WTC11 (cell line): ENCODE results near the gene BRSK2. TPM values are rescaled to one million over a fixed set of nuclear protein-coding genes. Genes with fewer than 3 reads are reported as not detected.

Source experiments
- ATAC-seq: fragments of 200-7000 bp; cut with Tn5 transposase; 2 replicates; pipeline ENCODE4 v1.10.0; 2021; ENCODE audit warnings: mild to moderate bottlenecking, moderate library complexity
- Bru-seq: library from RNA; stranded (reverse); fragments of 400-500 nt; gene quantifications from one replicate; lab custom pipeline; 2021; lab: Mats Ljungman, UMichigan
- CTCF ChIA-PET: fragments of 300-600 bp; sonication (Branson Sonifier 250); formaldehyde crosslinking; loops from one replicate; lab custom pipeline; 2021; ENCODE audit warnings: antibody characterized with exemption; lab: Charles Lee
- POLR2A ChIA-PET: fragments of 350-600 bp; sonication (Branson Sonifier 250); formaldehyde crosslinking; loops from one replicate; lab custom pipeline; 2021; ENCODE audit warnings: antibody characterized with exemption; lab: Charles Lee
- DNase-seq: peaks from one replicate; pipeline ENCODE4 v3.0.0; 2021; ENCODE audit warnings: low spot score
- H3K27ac Mint-ChIP-seq: 2 replicates; pipeline ENCODE4 v1.8.0; 2021; ENCODE audit warnings: mixed read lengths
- H3K27me3 Mint-ChIP-seq: 2 replicates; pipeline ENCODE4 v1.8.0; 2021; ENCODE audit warnings: low read depth, mild to moderate bottlenecking, moderate library complexity, mixed read lengths
- H3K36me3 Mint-ChIP-seq: 2 replicates; pipeline ENCODE4 v1.8.0; 2021; ENCODE audit warnings: mixed read lengths
- H3K4me1 Mint-ChIP-seq: 2 replicates; pipeline ENCODE4 v1.8.0; 2022; ENCODE audit warnings: mixed read lengths
- H3K4me3 Mint-ChIP-seq: 2 replicates; pipeline ENCODE4 v1.8.0; 2021; ENCODE audit warnings: mild to moderate bottlenecking, moderate library complexity, mixed read lengths
- H3K9me3 Mint-ChIP-seq: 2 replicates; pipeline ENCODE4 v1.8.0; 2021; ENCODE audit warnings: mixed read lengths
- ATF1 ChIP-seq: sonication (generic); formaldehyde crosslinking; IDR thresholded peaks from 2 replicates; pipeline ENCODE4 v1.8.1; 2023; ENCODE audit warnings: mild to moderate bottlenecking, moderate library complexity, missing genetic modification reagents
- KAT7 ChIP-seq: sonication (generic); formaldehyde crosslinking; IDR thresholded peaks from 2 replicates; pipeline ENCODE4 v1.8.1; 2023; ENCODE audit warnings: missing genetic modification reagents, mild to moderate bottlenecking, borderline replicate concordance
- MXD4 ChIP-seq: fragments of 250-450 bp; sonication (Bioruptor Pico); IDR thresholded peaks from 2 replicates; pipeline ENCODE4 v1.8.0; 2021; ENCODE audit warnings: mild to moderate bottlenecking, moderate library complexity, borderline replicate concordance
- SMAD3 ChIP-seq: sonication (generic); formaldehyde crosslinking; IDR thresholded peaks from 2 replicates; pipeline ENCODE4 v1.8.0; 2022; ENCODE audit warnings: missing genetic modification reagents, mild to moderate bottlenecking, borderline replicate concordance
- SOX15 ChIP-seq: fragments of 250-450 bp; sonication (Bioruptor Pico); IDR thresholded peaks from 2 replicates; pipeline ENCODE4 v1.9.0; 2021; ENCODE audit warnings: mild to moderate bottlenecking
- TCF7 ChIP-seq: sonication (generic); formaldehyde crosslinking; IDR thresholded peaks from 2 replicates; pipeline ENCODE4 v1.8.0; 2022; ENCODE audit warnings: mild to moderate bottlenecking, low read depth, missing genetic modification reagents, moderate library complexity
- ZBTB21 ChIP-seq: sonication (generic); formaldehyde crosslinking; IDR thresholded peaks from 2 replicates; pipeline ENCODE4 v1.8.1; 2023; ENCODE audit warnings: mild to moderate bottlenecking, missing genetic modification reagents, borderline replicate concordance
- ZNF121 ChIP-seq: sonication (generic); formaldehyde crosslinking; IDR thresholded peaks from 2 replicates; pipeline ENCODE4 v1.8.0; 2023; ENCODE audit warnings: missing genetic modification reagents
- ZNF232 ChIP-seq: sonication (generic); formaldehyde crosslinking; IDR thresholded peaks from 2 replicates; pipeline ENCODE4 v1.8.0; 2022; ENCODE audit warnings: mild to moderate bottlenecking, missing genetic modification reagents
- ZNF416 ChIP-seq: fragments of 250-450 bp; sonication (Bioruptor Pico); IDR thresholded peaks from 2 replicates; pipeline ENCODE4 v1.9.0; 2021; ENCODE audit warnings: mild to moderate bottlenecking, inconsistent platforms
- ZNF423 ChIP-seq: fragments of 250-450 bp; sonication (Bioruptor Pico); IDR thresholded peaks from 2 replicates; pipeline ENCODE4 v2.1.2; 2022; ENCODE audit warnings: mild to moderate bottlenecking, moderate library complexity
- long read RNA-seq, 3 experiments: library from RNA in 1 of 3; library from capped mRNA in 1 of 3; library from polyadenylated mRNA in 1 of 3; unstranded in 2 of 3; stranded (forward) in 1 of 3; transcript quantifications; one replicate each; pipeline ENCODE4 v2.0.0, GENCODE V29; 2021
- total RNA-seq: library from RNA; stranded (reverse); gene quantifications from 3 replicates; pipeline ENCODE4 v1.2.3, GENCODE V29; 2021
- TF ChIP-seq, protein P1 (sequence below): sonication (generic); formaldehyde crosslinking; IDR thresholded peaks from 2 replicates; pipeline ENCODE4 v1.8.1; 2022; ENCODE audit warnings: mild to moderate bottlenecking, missing genetic modification reagents, moderate library complexity, borderline replicate concordance
- TF ChIP-seq, protein P2 (sequence below): sonication (generic); formaldehyde crosslinking; conservative IDR thresholded peaks from 2 replicates; pipeline ENCODE4 v1.8.1; 2022; ENCODE audit warnings: mild to moderate bottlenecking, missing genetic modification reagents
- TF ChIP-seq, protein P3 (sequence below): sonication (generic); formaldehyde crosslinking; conservative IDR thresholded peaks from 2 replicates; pipeline ENCODE4 v1.8.1; 2023; ENCODE audit warnings: mild to moderate bottlenecking, low read depth, missing genetic modification reagents, moderate library complexity
- TF ChIP-seq, protein P4 (sequence below): sonication (generic); formaldehyde crosslinking; IDR thresholded peaks from 2 replicates; pipeline ENCODE4 v1.8.1; 2022; ENCODE audit warnings: low read depth, missing genetic modification reagents, borderline replicate concordance
- TF ChIP-seq, protein P5 (sequence below): sonication (generic); formaldehyde crosslinking; IDR thresholded peaks from 2 replicates; pipeline ENCODE4 v1.8.0; 2022; ENCODE audit warnings: mild to moderate bottlenecking, missing genetic modification reagents
- TF ChIP-seq, protein P6 (sequence below): sonication (generic); formaldehyde crosslinking; IDR thresholded peaks from 2 replicates; pipeline ENCODE4 v1.8.1; 2023; ENCODE audit warnings: mild to moderate bottlenecking, missing genetic modification reagents
- TF ChIP-seq, protein P7 (sequence below): fragments of 250-450 bp; sonication (Bioruptor Pico); IDR thresholded peaks from 2 replicates; pipeline ENCODE4 v1.9.0; 2021; ENCODE audit warnings: mild to moderate bottlenecking

The BRSK2 gene
- 22.1 to 34.5 TPM (median 26.2 TPM) in 3 replicates for total RNA-seq
- Bru-seq, nascent RNA = percentile 37 among the genes with signal in this experiment
- long read RNA-seq, experiment 1, full-length matches to known transcripts = 28 of 86 reads
- long read RNA-seq, experiment 1, partial matches to known transcripts = 6 of 86 reads
- long read RNA-seq, experiment 1, other reads (novel, unspliced or antisense) = 52 of 86 reads
- long read RNA-seq, experiment 2, partial matches to known transcripts = 6 of 16 reads
- long read RNA-seq, experiment 2, other reads (novel, unspliced or antisense) = 10 of 16 reads
- long read RNA-seq, experiment 3 = 0 reads

DNA sequence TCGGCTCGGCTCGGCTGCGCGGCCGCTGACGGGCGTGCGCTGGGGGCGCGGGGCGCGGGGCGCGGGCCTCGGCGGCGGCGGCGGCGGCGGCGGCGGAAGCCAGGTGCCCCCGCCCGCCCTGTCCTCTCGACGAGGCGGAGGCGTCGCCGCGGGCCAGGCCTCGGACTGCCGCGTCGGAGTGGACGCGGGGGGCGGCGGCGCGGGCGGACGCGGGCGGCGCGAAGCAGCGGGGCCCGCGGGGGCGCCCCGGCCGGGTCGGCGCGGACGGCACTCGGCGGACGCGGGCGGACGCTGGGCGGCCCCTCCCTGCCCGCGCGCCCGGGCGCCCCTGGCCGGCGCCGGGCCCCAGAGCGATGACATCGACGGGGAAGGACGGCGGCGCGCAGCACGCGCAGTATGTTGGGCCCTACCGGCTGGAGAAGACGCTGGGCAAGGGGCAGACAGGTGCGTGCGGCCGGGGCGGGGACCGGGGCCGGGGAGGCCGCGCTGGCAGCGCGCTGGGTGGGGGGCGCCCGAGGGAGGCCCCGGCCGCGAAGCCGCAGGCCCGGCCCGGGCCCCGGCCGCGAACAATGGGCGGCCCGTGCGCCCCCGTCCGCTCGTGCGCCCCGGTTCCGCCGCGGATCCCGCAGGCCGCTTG is at the start of gene BRSK2:
Gene BRSK2 (plus strand): TSS at position 3 of the 637 bp plus-strand sequence. CDS start 351 bp downstream, at position 354.
- ChIA-PET CTCF (interaction anchor here (0.8 to 2.4 kb wide), 16 partner anchors 11 to 205 kb away, joined by 3 to 13 read pairs (median 4); partner anchors contain the start of gene TOLLIP), POLR2A (interaction anchor here (0.5 to 1.1 kb wide), 3 partner anchors 40 to 223 kb away, joined by 3 read pairs; no protein-coding TSS in a partner anchor)
- H3K36me3 Mint-ChIP-seq = 0 out of 2 replicates have a peak, but pooled peaks cover 3% of the 10 kb centered on the region
- H3K27ac Mint-ChIP-seq = no peak within 1 kb of the TSS
- H3K27me3 Mint-ChIP-seq = peaks cover 17% of the 10 kb centered on the region
- H3K4me1 Mint-ChIP-seq = peaks cover 14% of the 10 kb centered on the region
- 0 out of 2 replicates have a peak, but pooled peaks cover 3% of the 10 kb centered on the region for H3K9me3 Mint-ChIP-seq
- no peak for DNase-seq
- TF ChIP-seq, protein P1, sequence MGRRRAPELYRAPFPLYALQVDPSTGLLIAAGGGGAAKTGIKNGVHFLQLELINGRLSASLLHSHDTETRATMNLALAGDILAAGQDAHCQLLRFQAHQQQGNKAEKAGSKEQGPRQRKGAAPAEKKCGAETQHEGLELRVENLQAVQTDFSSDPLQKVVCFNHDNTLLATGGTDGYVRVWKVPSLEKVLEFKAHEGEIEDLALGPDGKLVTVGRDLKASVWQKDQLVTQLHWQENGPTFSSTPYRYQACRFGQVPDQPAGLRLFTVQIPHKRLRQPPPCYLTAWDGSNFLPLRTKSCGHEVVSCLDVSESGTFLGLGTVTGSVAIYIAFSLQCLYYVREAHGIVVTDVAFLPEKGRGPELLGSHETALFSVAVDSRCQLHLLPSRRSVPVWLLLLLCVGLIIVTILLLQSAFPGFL (CRISPR knock-in tag) = no peak
- TF ChIP-seq, protein P2, sequence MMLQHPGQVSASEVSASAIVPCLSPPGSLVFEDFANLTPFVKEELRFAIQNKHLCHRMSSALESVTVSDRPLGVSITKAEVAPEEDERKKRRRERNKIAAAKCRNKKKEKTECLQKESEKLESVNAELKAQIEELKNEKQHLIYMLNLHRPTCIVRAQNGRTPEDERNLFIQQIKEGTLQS (CRISPR knock-in tag) = no peak
- TF ChIP-seq, protein P3, sequence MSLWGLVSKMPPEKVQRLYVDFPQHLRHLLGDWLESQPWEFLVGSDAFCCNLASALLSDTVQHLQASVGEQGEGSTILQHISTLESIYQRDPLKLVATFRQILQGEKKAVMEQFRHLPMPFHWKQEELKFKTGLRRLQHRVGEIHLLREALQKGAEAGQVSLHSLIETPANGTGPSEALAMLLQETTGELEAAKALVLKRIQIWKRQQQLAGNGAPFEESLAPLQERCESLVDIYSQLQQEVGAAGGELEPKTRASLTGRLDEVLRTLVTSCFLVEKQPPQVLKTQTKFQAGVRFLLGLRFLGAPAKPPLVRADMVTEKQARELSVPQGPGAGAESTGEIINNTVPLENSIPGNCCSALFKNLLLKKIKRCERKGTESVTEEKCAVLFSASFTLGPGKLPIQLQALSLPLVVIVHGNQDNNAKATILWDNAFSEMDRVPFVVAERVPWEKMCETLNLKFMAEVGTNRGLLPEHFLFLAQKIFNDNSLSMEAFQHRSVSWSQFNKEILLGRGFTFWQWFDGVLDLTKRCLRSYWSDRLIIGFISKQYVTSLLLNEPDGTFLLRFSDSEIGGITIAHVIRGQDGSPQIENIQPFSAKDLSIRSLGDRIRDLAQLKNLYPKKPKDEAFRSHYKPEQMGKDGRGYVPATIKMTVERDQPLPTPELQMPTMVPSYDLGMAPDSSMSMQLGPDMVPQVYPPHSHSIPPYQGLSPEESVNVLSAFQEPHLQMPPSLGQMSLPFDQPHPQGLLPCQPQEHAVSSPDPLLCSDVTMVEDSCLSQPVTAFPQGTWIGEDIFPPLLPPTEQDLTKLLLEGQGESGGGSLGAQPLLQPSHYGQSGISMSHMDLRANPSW (CRISPR knock-in tag) = 0 out of 2 replicates have a peak, but pooled peaks have one; percentile 49
- TF ChIP-seq, protein P4, sequence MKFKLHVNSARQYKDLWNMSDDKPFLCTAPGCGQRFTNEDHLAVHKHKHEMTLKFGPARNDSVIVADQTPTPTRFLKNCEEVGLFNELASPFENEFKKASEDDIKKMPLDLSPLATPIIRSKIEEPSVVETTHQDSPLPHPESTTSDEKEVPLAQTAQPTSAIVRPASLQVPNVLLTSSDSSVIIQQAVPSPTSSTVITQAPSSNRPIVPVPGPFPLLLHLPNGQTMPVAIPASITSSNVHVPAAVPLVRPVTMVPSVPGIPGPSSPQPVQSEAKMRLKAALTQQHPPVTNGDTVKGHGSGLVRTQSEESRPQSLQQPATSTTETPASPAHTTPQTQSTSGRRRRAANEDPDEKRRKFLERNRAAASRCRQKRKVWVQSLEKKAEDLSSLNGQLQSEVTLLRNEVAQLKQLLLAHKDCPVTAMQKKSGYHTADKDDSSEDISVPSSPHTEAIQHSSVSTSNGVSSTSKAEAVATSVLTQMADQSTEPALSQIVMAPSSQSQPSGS = no peak
- no peak for TF ChIP-seq SOX15
- TF ChIP-seq ZBTB21 (CRISPR knock-in tag) = no peak
- H3K4me3 Mint-ChIP-seq = peak within 1 kb of the TSS; percentile 72
- ATAC-seq = no peak

DNA sequence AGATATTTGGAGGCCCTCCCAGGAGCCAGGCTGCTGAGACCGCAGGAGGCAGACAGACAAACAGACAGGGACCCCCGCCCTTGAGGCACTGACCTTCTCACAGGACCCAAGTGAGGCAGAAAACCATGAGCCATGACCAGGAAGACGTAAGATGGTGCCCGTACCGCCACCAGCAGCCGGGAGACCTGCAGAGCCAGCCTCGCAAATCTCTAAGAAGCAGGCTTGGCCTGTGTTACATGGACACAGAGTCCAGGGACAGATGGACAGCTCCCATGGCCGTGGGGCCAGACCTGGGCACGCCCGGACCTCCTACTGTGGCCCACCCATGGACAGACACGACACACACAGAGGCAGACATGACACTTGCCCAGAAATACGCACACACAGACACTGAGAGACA is 49.6 kb upstream of the BRSK2 start:
- TF ChIP-seq, protein P5, sequence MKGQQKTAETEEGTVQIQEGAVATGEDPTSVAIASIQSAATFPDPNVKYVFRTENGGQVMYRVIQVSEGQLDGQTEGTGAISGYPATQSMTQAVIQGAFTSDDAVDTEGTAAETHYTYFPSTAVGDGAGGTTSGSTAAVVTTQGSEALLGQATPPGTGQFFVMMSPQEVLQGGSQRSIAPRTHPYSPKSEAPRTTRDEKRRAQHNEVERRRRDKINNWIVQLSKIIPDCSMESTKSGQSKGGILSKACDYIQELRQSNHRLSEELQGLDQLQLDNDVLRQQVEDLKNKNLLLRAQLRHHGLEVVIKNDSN (CRISPR knock-in tag) = no peak
- TF ChIP-seq, protein P3 (CRISPR knock-in tag) = no peak
- TF ChIP-seq ATF1 (no peak), MXD4 (no peak), ZBTB21 (CRISPR knock-in tag) (no peak), ZNF121 (CRISPR knock-in tag) (no peak), ZNF416 (CRISPR knock-in tag) (no peak), ZNF232 (CRISPR knock-in tag) (no peak), SMAD3 (CRISPR knock-in tag) (no peak), ZNF423 (CRISPR knock-in tag) (no peak), KAT7 (no peak), TCF7 (CRISPR knock-in tag) (no peak)
- TF ChIP-seq, protein P1 (CRISPR knock-in tag) = no peak
- TF ChIP-seq, protein P6, sequence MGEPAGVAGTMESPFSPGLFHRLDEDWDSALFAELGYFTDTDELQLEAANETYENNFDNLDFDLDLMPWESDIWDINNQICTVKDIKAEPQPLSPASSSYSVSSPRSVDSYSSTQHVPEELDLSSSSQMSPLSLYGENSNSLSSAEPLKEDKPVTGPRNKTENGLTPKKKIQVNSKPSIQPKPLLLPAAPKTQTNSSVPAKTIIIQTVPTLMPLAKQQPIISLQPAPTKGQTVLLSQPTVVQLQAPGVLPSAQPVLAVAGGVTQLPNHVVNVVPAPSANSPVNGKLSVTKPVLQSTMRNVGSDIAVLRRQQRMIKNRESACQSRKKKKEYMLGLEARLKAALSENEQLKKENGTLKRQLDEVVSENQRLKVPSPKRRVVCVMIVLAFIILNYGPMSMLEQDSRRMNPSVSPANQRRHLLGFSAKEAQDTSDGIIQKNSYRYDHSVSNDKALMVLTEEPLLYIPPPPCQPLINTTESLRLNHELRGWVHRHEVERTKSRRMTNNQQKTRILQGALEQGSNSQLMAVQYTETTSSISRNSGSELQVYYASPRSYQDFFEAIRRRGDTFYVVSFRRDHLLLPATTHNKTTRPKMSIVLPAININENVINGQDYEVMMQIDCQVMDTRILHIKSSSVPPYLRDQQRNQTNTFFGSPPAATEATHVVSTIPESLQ = no peak
- TF ChIP-seq, protein P7, sequence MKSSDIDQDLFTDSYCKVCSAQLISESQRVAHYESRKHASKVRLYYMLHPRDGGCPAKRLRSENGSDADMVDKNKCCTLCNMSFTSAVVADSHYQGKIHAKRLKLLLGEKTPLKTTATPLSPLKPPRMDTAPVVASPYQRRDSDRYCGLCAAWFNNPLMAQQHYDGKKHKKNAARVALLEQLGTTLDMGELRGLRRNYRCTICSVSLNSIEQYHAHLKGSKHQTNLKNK (CRISPR knock-in tag) = no peak
- H3K4me1 Mint-ChIP-seq = peaks cover 7% of the 10 kb centered on the region
- peaks cover 12% of the 10 kb centered on the region for H3K27me3 Mint-ChIP-seq
- no peak for DNase-seq
- ChIA-PET CTCF (no interaction called here), POLR2A (no interaction called here)
- H3K36me3 Mint-ChIP-seq = peaks cover 3% of the 10 kb centered on the region
- H3K4me3 Mint-ChIP-seq = no peak overlapping the region
- peaks cover 3% of the 10 kb centered on the region for H3K9me3 Mint-ChIP-seq
- no peak for ATAC-seq
- no peak overlapping the region for H3K27ac Mint-ChIP-seq
